Natural killer cell (primary cell): ENCODE measurements around the gene PRRT1. TPM values are rescaled to one million over a fixed set of nuclear protein-coding genes. Genes with fewer than 3 reads are reported as not detected.

ENCODE experiments used
- total RNA-seq, 4 donors: library from RNA; stranded (reverse); fragments of 120-200 nt in 1 of 4; gene quantifications; one replicate each; pipeline versions ENCODE4 v1.2.3 to v1.2.4, GENCODE V29; 2013 to 2022

PRRT1 gene
- total RNA-seq, 3 donors from 2014 or later (not counting 1 experiment from before 2014, with no cell fraction given): 0.38 to 0.63 (median 0.54) TPM

Other genes starting within 250 kb of the PRRT1 start
- under 1 TPM; 0.54 to 0.77 (median 0.63) TPM for gene ZBTB12, start 249.9 kb downstream of the PRRT1 start, total RNA-seq
- gene C2, start 224.2 kb downstream of the PRRT1 start, total RNA-seq: 1 to 10 TPM in 2 of 3 donors, under 1 TPM in 1; 0.55 to 1.3 (median 1.0) TPM
- gene CFB, start 205.8 kb downstream of the PRRT1 start, total RNA-seq: under 1 TPM in 1 of 3 donors, not detected in 2; 0.45 TPM
- 10 to 100 TPM; 52.6 to 62.3 (median 56.3) TPM for gene NELFE, start 193.0 kb downstream of the PRRT1 start, total RNA-seq
- gene SKIC2, start 192.8 kb downstream of the PRRT1 start, total RNA-seq: 100 to 1,000 TPM; 119 to 184 (median 151) TPM
- 10 to 100 TPM; 37.9 to 54.3 (median 49.0) TPM for gene DXO, start 179.8 kb downstream of the PRRT1 start, total RNA-seq
- 1 to 10 TPM; 5.0 to 8.2 (median 5.4) TPM for gene C4A, start 169.9 kb downstream of the PRRT1 start, total RNA-seq
- gene C4B, start 137.1 kb downstream of the PRRT1 start, total RNA-seq: 1 to 10 TPM; 4.0 to 5.1 (median 4.6) TPM
- gene CYP21A2, start 113.5 kb downstream of the PRRT1 start, total RNA-seq: under 1 TPM in 2 of 3 donors, not detected in 1; 0.28 to 0.43 TPM
- 10 to 100 TPM; 11.7 to 15.2 (median 13.5) TPM for gene TNXB, start 42.6 kb downstream of the PRRT1 start, total RNA-seq
- gene ATF6B, start 23.7 kb downstream of the PRRT1 start, total RNA-seq: 100 to 1,000 TPM; 157 to 187 (median 178) TPM
- 1 to 10 TPM; 1.8 to 3.2 (median 2.4) TPM for gene FKBPL, start 21.7 kb downstream of the PRRT1 start, total RNA-seq
- gene PPT2, start 2.2 kb upstream of the PRRT1 start, total RNA-seq: 10 to 100 TPM; 16.3 to 28.3 (median 19.0) TPM
- gene EGFL8, start 12.7 kb upstream of the PRRT1 start, total RNA-seq: 10 to 100 TPM; 18.2 to 22.9 (median 20.1) TPM
- gene AGPAT1, start 24.1 kb upstream of the PRRT1 start, total RNA-seq: 10 to 100 TPM; 29.5 to 31.9 (median 31.2) TPM
- gene RNF5, start 26.5 kb upstream of the PRRT1 start, total RNA-seq: 10 to 100 TPM; 35.1 to 39.2 (median 36.6) TPM
- 10 to 100 TPM; 19.0 to 25.1 (median 22.9) TPM for gene AGER, start 32.3 kb upstream of the PRRT1 start, total RNA-seq
- gene PBX2, start 38.3 kb upstream of the PRRT1 start, total RNA-seq: 100 to 1,000 TPM; 111 to 116 (median 112) TPM
- 100 to 1,000 TPM; 216 to 240 (median 221) TPM for gene GPSM3, start 40.7 kb upstream of the PRRT1 start, total RNA-seq
- 1 to 10 TPM; 2.6 to 4.8 (median 2.7) TPM for gene NOTCH4, start 72.1 kb upstream of the PRRT1 start, total RNA-seq
- not detected for gene TSBP1, start 220.0 kb upstream of the PRRT1 start, total RNA-seq